ENCODE results near the gene RAB1A.
"Not testable (repeated sequence)": the region's sequence is repeated elsewhere in the genome, so short reads cannot be mapped to it uniquely, and the experiment has no call there.

The RAB1A gene

DNA sequence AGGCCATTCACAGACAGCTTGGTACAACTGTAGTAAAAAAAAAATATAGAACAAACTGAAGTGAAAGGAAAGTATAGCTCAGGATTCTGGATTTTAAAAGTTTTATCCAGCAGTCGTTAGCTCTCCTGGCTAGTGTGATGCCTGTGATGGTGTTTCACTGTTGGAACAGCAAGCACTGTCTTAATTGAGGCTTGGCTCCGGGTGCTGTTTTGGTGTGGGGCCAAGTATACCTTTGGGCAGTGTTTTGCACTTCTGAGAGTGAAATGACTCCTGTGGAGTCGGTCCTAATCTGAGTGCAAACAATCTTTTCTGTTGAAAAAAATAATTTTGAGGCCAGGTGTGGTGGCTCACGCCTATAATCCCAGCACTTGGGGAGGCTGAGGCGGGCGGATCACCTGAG is 28.7 kb upstream of the RAB1A start:
- Histone ChIP-seq H3K27ac (ENCODE audit: low read depth, low read length) (no peak overlapping the region), H2AK5ac (ENCODE audit: low read length) (no peak overlapping the region), H3K18ac (ENCODE audit: low read length) (no peak overlapping the region), H3K79me1 (ENCODE audit: low read length) (no peaks in the 10 kb centered on the region), H2BK120ac (ENCODE audit: insufficient read depth, low read length, poor library complexity) (no peak overlapping the region), H3K79me2 (ENCODE audit: control insufficient read depth, insufficient read depth, low read length, poor library complexity) (no peaks in the 10 kb centered on the region), H4K8ac (ENCODE audit: low read depth, low read length) (no peak overlapping the region), H3K9ac (ENCODE audit: low read length) (no peak overlapping the region), H3K4me2 (ENCODE audit: low read length) (no peak overlapping the region), H3K4me1 (ENCODE audit: control insufficient read depth in 1 of 2, insufficient read depth in 2 of 2, low read length in 2 of 2) (peaks cover 0 to 3% of the 10 kb centered on the region in 2 experiments), H2BK5ac (ENCODE audit: low read depth, low read length, poor library complexity) (no peak overlapping the region), H3K4ac (ENCODE audit: low read depth, low read length) (no peak overlapping the region), H3K36me3 (ENCODE audit: control insufficient read depth in 1 of 2, insufficient read depth in 2 of 2, low read length in 2 of 2) (no peaks in the 10 kb centered on the region), H3K27me3 (ENCODE audit: insufficient read depth, low read length) (no peaks in the 10 kb centered on the region), H3K23ac (ENCODE audit: low read length) (no peak overlapping the region), H2BK12ac (ENCODE audit: low read length) (no peak overlapping the region), H3K9me3 (ENCODE audit: insufficient read depth, low read depth, low read length) (no peaks in the 10 kb centered on the region), H3K14ac (ENCODE audit: low read length) (no peak overlapping the region), H4K12ac (ENCODE audit: low read depth, low read length) (no peak overlapping the region), H2AFZ (ENCODE audit: insufficient read depth, low read length, poor library complexity) (no peak overlapping the region), H4K91ac (ENCODE audit: low read depth, low read length) (no peak overlapping the region), H3K4me3 (ENCODE audit: low read depth, low read length) (no peak overlapping the region)
- no peak for DNase-seq
- WGBS (ENCODE audit: extremely low coverage, insufficient coverage, insufficient read length), result no CpG with 5 or more reads among the region's 6 CpGs

DNA sequence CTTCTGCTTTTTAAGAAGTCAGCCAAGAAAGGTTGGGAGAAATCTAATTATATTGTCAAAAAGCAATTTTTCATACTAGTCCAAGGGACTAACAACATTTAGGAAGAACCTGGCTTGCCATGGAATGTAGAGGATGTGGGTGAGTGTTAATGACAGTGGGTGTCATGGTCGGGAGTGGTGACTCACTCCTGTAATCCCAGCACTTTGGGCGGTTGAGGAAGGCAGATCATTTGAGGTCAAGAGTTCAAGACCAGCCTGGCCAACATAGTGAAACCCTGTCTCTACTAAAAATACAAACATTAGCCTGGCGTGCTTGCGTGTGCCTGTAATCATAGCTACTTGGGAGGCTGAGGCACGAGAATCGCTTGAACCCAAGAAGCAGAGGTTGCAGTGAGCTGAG is 27.9 kb upstream of the RAB1A start:
- not testable (repeated sequence) for H3K9ac ChIP-seq (ENCODE audit: low read length); H3K9me3 ChIP-seq (ENCODE audit: insufficient read depth, low read depth, low read length); H3K14ac ChIP-seq (ENCODE audit: low read length); H2AFZ ChIP-seq (ENCODE audit: insufficient read depth, low read length, poor library complexity); H3K4ac ChIP-seq (ENCODE audit: low read depth, low read length); H2AK5ac ChIP-seq (ENCODE audit: low read length); H3K79me1 ChIP-seq (ENCODE audit: low read length); H3K18ac ChIP-seq (ENCODE audit: low read length); H3K27ac ChIP-seq (ENCODE audit: low read depth, low read length); H3K23ac ChIP-seq (ENCODE audit: low read length); H3K4me2 ChIP-seq (ENCODE audit: low read length); H2BK120ac ChIP-seq (ENCODE audit: insufficient read depth, low read length, poor library complexity); H4K12ac ChIP-seq (ENCODE audit: low read depth, low read length); H3K4me3 ChIP-seq (ENCODE audit: low read depth, low read length); H4K8ac ChIP-seq (ENCODE audit: low read depth, low read length); H3K4me1 ChIP-seq (ENCODE audit: control insufficient read depth in 1 of 2, insufficient read depth in 2 of 2, low read length in 2 of 2); H2BK12ac ChIP-seq (ENCODE audit: low read length); H3K27me3 ChIP-seq (ENCODE audit: insufficient read depth, low read length); H3K36me3 ChIP-seq (ENCODE audit: control insufficient read depth in 1 of 2, insufficient read depth in 2 of 2, low read length in 2 of 2); H2BK5ac ChIP-seq (ENCODE audit: low read depth, low read length, poor library complexity); H4K91ac ChIP-seq (ENCODE audit: low read depth, low read length); H3K79me2 ChIP-seq (ENCODE audit: control insufficient read depth, insufficient read depth, low read length, poor library complexity)
- WGBS (ENCODE audit: extremely low coverage, insufficient coverage, insufficient read length), result no CpG with 5 or more reads among the region's 6 CpGs
- peak in 1 of 2 donors; percentile 32 for DNase-seq

DNA sequence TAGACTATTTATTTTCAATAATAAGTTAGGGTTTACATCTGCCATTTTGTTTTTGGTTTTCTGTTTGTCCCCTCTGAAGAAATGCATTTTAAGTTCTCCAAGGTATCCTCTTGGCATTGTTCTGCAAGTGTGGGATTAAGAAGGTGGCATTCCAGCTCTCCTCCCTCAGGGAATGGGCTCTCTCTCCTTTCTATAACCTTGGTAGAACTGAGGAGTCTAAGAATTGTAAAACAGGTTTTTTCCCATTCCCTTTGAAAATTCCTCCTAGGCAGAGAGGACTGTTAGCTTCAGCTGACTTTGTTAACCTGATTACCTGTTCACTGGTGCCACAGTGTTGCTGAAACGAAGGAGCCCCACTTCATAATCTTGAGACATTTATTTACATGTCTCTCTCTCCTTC is 26.1 kb upstream of the RAB1A start:
- no CpG with 5 or more reads among the region's 1 CpG for WGBS (ENCODE audit: extremely low coverage, insufficient coverage, insufficient read length)

DNA sequence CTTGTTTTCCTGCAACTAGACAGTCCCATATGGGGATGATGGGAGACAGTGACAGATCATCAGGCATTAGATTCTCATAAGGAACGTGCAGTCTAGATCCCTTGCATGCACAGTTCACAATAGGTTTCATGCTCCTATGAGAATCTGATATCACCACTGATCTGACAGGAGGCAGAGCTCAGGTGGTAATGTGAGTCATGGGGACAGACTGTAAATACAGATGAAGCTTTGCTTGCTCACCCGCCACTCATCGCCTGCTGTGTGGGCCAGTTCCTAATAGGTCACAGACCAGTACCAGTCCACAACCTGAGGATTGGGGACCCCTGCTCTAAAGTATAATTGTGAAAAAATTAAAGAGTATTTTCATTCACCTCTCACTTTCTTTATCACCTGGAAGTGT is 23.6 kb upstream of the RAB1A start:
- Histone ChIP-seq H3K27ac (ENCODE audit: low read depth, low read length) (no peak overlapping the region), H3K4me3 (ENCODE audit: low read depth, low read length) (no peak overlapping the region), H2AFZ (ENCODE audit: insufficient read depth, low read length, poor library complexity) (no peak overlapping the region), H3K23ac (ENCODE audit: low read length) (no peak overlapping the region), H3K36me3 (ENCODE audit: control insufficient read depth in 1 of 2, insufficient read depth in 2 of 2, low read length in 2 of 2) (no peaks in the 10 kb centered on the region), H3K14ac (ENCODE audit: low read length) (no peak overlapping the region), H3K79me2 (ENCODE audit: control insufficient read depth, insufficient read depth, low read length, poor library complexity) (no peaks in the 10 kb centered on the region), H4K91ac (ENCODE audit: low read depth, low read length) (no peak overlapping the region), H3K4me2 (ENCODE audit: low read length) (no peak overlapping the region), H4K12ac (ENCODE audit: low read depth, low read length) (no peak overlapping the region), H2BK120ac (ENCODE audit: insufficient read depth, low read length, poor library complexity) (no peak overlapping the region), H3K27me3 (ENCODE audit: insufficient read depth, low read length) (no peaks in the 10 kb centered on the region), H3K9ac (ENCODE audit: low read length) (no peak overlapping the region), H3K4me1 (ENCODE audit: control insufficient read depth in 1 of 2, insufficient read depth in 2 of 2, low read length in 2 of 2) (peaks cover 0 to 3% of the 10 kb centered on the region in 2 experiments), H3K9me3 (ENCODE audit: insufficient read depth, low read depth, low read length) (no peaks in the 10 kb centered on the region), H3K79me1 (ENCODE audit: low read length) (no peaks in the 10 kb centered on the region), H2BK12ac (ENCODE audit: low read length) (no peak overlapping the region), H4K8ac (ENCODE audit: low read depth, low read length) (no peak overlapping the region), H2AK5ac (ENCODE audit: low read length) (no peak overlapping the region), H2BK5ac (ENCODE audit: low read depth, low read length, poor library complexity) (no peak overlapping the region), H3K4ac (ENCODE audit: low read depth, low read length) (no peak overlapping the region), H3K18ac (ENCODE audit: low read length) (no peak overlapping the region)
- no CpG with 5 or more reads among the region's 3 CpGs for WGBS (ENCODE audit: extremely low coverage, insufficient coverage, insufficient read length)
- peak in 1 of 2 donors; percentile 25 for DNase-seq

More for the DNA sequence above, 26.1 kb upstream of the RAB1A start:
- no peak overlapping the region for H2AK5ac ChIP-seq (ENCODE audit: low read length)
- no peak overlapping the region for H3K9ac ChIP-seq (ENCODE audit: low read length)
- no peaks in the 10 kb centered on the region for H3K79me1 ChIP-seq (ENCODE audit: low read length)
- H3K4me2 ChIP-seq (ENCODE audit: low read length), result no peak overlapping the region
- H2BK12ac ChIP-seq (ENCODE audit: low read length), result no peak overlapping the region
- no peak overlapping the region for H2AFZ ChIP-seq (ENCODE audit: insufficient read depth, low read length, poor library complexity)
- H3K4me3 ChIP-seq (ENCODE audit: low read depth, low read length), result no peak overlapping the region
- no peaks in the 10 kb centered on the region for H3K79me2 ChIP-seq (ENCODE audit: control insufficient read depth, insufficient read depth, low read length, poor library complexity)
- H3K36me3 ChIP-seq (ENCODE audit: control insufficient read depth in 1 of 2, insufficient read depth in 2 of 2, low read length in 2 of 2), result no peaks in the 10 kb centered on the region
- no peak overlapping the region for H4K8ac ChIP-seq (ENCODE audit: low read depth, low read length)
- no peak overlapping the region for H3K18ac ChIP-seq (ENCODE audit: low read length)
- H3K27me3 ChIP-seq (ENCODE audit: insufficient read depth, low read length), result no peaks in the 10 kb centered on the region
- peak; percentile 57 to 90 for DNase-seq
- H4K91ac ChIP-seq (ENCODE audit: low read depth, low read length), result no peak overlapping the region
- H3K4ac ChIP-seq (ENCODE audit: low read depth, low read length), result no peak overlapping the region
- H3K9me3 ChIP-seq (ENCODE audit: insufficient read depth, low read depth, low read length), result no peaks in the 10 kb centered on the region
- H2BK5ac ChIP-seq (ENCODE audit: low read depth, low read length, poor library complexity), result no peak overlapping the region
- no peak overlapping the region for H4K12ac ChIP-seq (ENCODE audit: low read depth, low read length)
- H3K4me1 ChIP-seq (ENCODE audit: control insufficient read depth in 1 of 2, insufficient read depth in 2 of 2, low read length in 2 of 2), result peaks cover 0 to 3% of the 10 kb centered on the region in 2 experiments
- no peak overlapping the region for H3K23ac ChIP-seq (ENCODE audit: low read length)
- no peak overlapping the region for H3K14ac ChIP-seq (ENCODE audit: low read length)
- H2BK120ac ChIP-seq (ENCODE audit: insufficient read depth, low read length, poor library complexity), result no peak overlapping the region
- no peak overlapping the region for H3K27ac ChIP-seq (ENCODE audit: low read depth, low read length)
